ENCODE results near the gene FAM169A. TPM values are rescaled to one million over a fixed set of nuclear protein-coding genes. Genes with fewer than 3 reads are reported as not detected.
A peak's percentile ranks its signal among the peaks of the same experiment; 100 is the strongest.

FAM169A gene
- polyA plus RNA-seq, 2 of the 4 experiments (the other 2 are of a cell fraction) = 7.9 to 18.3 TPM

DNA sequence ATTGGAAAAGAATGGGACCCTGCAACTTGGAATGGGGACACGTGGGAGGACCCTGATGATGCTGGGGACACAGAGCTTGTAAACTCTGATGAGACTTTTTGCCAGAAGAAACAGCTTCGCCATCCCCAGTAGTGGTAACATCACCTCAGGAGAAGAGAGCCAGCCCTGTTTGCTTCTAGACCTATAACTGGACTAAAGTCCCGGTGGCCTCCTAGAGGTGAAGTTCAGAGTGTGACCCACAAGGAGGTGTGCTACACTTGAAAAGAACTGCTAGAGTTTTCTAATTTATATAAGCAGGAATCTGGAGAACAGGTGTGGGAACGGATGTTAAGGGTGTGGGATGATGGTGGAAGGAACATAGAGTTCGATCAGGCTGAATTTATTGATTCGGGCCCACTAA, 79.3 kb downstream of the FAM169A start:
- H3K27ac ChIP-seq = no peak overlapping the region
- H3K9me3 ChIP-seq = no peaks in the 10 kb centered on the region
- FAIRE-seq = no peak
- no peak overlapping the region for H3K4me2 ChIP-seq
- CTCF ChIA-PET = interaction anchor here (1.1 kb wide), 1 partner anchor 132 kb away, joined by 3 read pairs; no protein-coding TSS in a partner anchor
- H3K4me3 ChIP-seq = no peak overlapping the region
- 86% methylated on average over 6 of the region's 6 CpGs for WGBS (ENCODE audit: missing lambda C conversion rate)
- no peak for TF ChIP-seq HEYL (CRISPR knock-in tag; IDR thresholded peaks at IDR 0.05)
- TF ChIP-seq ELK1 (IDR thresholded peaks at IDR 0.05; ENCODE audit: low read depth, low read length) = no peak
- TF ChIP-seq FOXS1 (CRISPR knock-in tag; IDR thresholded peaks at IDR 0.05) = no peak
- no peak for TF ChIP-seq SMC3 (IDR thresholded peaks at IDR 0.05)
- no peak for TF ChIP-seq FOSL2 (IDR thresholded peaks at IDR 0.05)
- no peak for TF ChIP-seq FOSL2 (CRISPR knock-in tag; IDR thresholded peaks at IDR 0.05)
- H3K4me1 ChIP-seq = no peaks in the 10 kb centered on the region
- no peak for DNase-seq (ENCODE audit: low read depth in 1 of 2, low spot score in 1 of 2)
- ATAC-seq = no peak
- POLR2A ChIA-PET = no interaction called here

- ATAC-seq = no peak
- Histone ChIP-seq H3K9me3 (no peaks in the 10 kb centered on the region), H3K4me3 (no peak overlapping the region), H3K4me1 (no peaks in the 10 kb centered on the region), H3K4me2 (no peak overlapping the region), H3K27ac (no peak overlapping the region)
- TF ChIP-seq NFE2L2 (conservative IDR thresholded peaks at IDR 0.05; ENCODE audit: low read length) (no peak), HOXA7 (CRISPR knock-in tag; IDR thresholded peaks at IDR 0.05) (no peak), JUNB (IDR thresholded peaks at IDR 0.05) (no peak), CBX2 (IDR thresholded peaks at IDR 0.05; ENCODE audit: borderline replicate concordance, low read depth) (no peak), REST (IDR thresholded peaks at IDR 0.05) (no peak), MYC (IDR thresholded peaks at IDR 0.05; ENCODE audit: borderline replicate concordance, low read length) (no peak), ZC3H11A (IDR thresholded peaks at IDR 0.05) (no peak), JUN (IDR thresholded peaks at IDR 0.05) (no peak), ESRRA (IDR thresholded peaks at IDR 0.05; ENCODE audit: borderline replicate concordance, low read length) (no peak), HEYL (CRISPR knock-in tag; IDR thresholded peaks at IDR 0.05) (no peak), SMC3 (IDR thresholded peaks at IDR 0.05) (no peak)
- WGBS (ENCODE audit: missing lambda C conversion rate) = 77% methylated on average over 2 of the region's 2 CpGs
- FAIRE-seq = peak; percentile 43
- no peak for DNase-seq (ENCODE audit: low read depth in 1 of 2, low spot score in 1 of 2)
- ChIA-PET POLR2A (interaction anchor here (0.6 kb wide), 1 partner anchor 97 kb away, joined by 5 read pairs; no protein-coding TSS in a partner anchor), CTCF (interaction anchor here (1.2 kb wide), 1 partner anchor 12 kb away, joined by 3 read pairs; the partner anchor contains the start of genes GFM2 and NSA2)
Measured at GRCh38 chr5:74778609-74779008, 87.6 kb downstream of the FAM169A start.

- POLR2A ChIA-PET = no interaction called here
- no peak overlapping the region for H3K27ac ChIP-seq
- CTCF ChIA-PET = interaction anchor here (0.6 kb wide), 5 partner anchors 18 to 1000 kb away, joined by 3 to 5 read pairs (median 3); partner anchors contain the start of gene HMGCR
- no peak for ATAC-seq
- H3K9me3 ChIP-seq = no peaks in the 10 kb centered on the region
- 88% methylated on average over 7 of the region's 7 CpGs for WGBS (ENCODE audit: missing lambda C conversion rate)
- no peak for DNase-seq (ENCODE audit: low read depth in 1 of 2, low spot score in 1 of 2)
- no peak overlapping the region for H3K4me2 ChIP-seq
- TF ChIP-seq, protein P1, sequence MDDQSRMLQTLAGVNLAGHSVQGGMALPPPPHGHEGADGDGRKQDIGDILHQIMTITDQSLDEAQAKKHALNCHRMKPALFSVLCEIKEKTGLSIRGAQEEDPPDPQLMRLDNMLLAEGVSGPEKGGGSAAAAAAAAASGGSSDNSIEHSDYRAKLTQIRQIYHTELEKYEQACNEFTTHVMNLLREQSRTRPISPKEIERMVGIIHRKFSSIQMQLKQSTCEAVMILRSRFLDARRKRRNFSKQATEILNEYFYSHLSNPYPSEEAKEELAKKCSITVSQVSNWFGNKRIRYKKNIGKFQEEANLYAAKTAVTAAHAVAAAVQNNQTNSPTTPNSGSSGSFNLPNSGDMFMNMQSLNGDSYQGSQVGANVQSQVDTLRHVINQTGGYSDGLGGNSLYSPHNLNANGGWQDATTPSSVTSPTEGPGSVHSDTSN (IDR thresholded peaks at IDR 0.05) = no peak
- TF ChIP-seq CHD4 (IDR thresholded peaks at IDR 0.05; ENCODE audit: borderline replicate concordance) (no peak), EHMT2 (IDR thresholded peaks at IDR 0.05; ENCODE audit: low read depth) (no peak), RCOR1 (IDR thresholded peaks at IDR 0.05; ENCODE audit: low read depth, low read length) (no peak), ESRRA (IDR thresholded peaks at IDR 0.05; ENCODE audit: borderline replicate concordance, low read length) (no peak), FOSL2 (IDR thresholded peaks at IDR 0.05) (no peak), FOSL2 (CRISPR knock-in tag; IDR thresholded peaks at IDR 0.05) (no peak), FOXS1 (CRISPR knock-in tag; IDR thresholded peaks at IDR 0.05) (no peak), NFE2L2 (conservative IDR thresholded peaks at IDR 0.05; ENCODE audit: low read length) (no peak), ZSCAN20 (CRISPR knock-in tag; IDR thresholded peaks at IDR 0.05) (no peak), HDAC2 (IDR thresholded peaks at IDR 0.05) (no peak), NPAS2 (CRISPR knock-in tag; IDR thresholded peaks at IDR 0.05; ENCODE audit: borderline replicate concordance) (no peak)
- TF ChIP-seq, protein P2, sequence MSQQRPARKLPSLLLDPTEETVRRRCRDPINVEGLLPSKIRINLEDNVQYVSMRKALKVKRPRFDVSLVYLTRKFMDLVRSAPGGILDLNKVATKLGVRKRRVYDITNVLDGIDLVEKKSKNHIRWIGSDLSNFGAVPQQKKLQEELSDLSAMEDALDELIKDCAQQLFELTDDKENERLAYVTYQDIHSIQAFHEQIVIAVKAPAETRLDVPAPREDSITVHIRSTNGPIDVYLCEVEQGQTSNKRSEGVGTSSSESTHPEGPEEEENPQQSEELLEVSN (IDR thresholded peaks at IDR 0.05; ENCODE audit: borderline replicate concordance, low read depth) = no peak
- TF ChIP-seq, protein P3, sequence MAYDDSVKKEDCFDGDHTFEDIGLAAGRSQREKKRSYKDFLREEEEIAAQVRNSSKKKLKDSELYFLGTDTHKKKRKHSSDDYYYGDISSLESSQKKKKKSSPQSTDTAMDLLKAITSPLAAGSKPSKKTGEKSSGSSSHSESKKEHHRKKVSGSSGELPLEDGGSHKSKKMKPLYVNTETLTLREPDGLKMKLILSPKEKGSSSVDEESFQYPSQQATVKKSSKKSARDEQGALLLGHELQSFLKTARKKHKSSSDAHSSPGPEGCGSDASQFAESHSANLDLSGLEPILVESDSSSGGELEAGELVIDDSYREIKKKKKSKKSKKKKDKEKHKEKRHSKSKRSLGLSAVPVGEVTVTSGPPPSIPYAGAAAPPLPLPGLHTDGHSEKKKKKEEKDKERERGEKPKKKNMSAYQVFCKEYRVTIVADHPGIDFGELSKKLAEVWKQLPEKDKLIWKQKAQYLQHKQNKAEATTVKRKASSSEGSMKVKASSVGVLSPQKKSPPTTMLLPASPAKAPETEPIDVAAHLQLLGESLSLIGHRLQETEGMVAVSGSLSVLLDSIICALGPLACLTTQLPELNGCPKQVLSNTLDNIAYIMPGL (CRISPR knock-in tag; IDR thresholded peaks at IDR 0.05; ENCODE audit: borderline replicate concordance) = no peak
- FAIRE-seq = no peak
- H3K4me1 ChIP-seq = peaks cover 4% of the 10 kb centered on the region
- no peak overlapping the region for H3K4me3 ChIP-seq
Measured at GRCh38 chr5:74772359-74772758, 93.8 kb downstream of the FAM169A start.

Measured in A549 (cell line).